GM12878 (cell line): Measurements from ENCODE around the gene INPP5D. TPM values are rescaled to one million over a fixed set of nuclear protein-coding genes. Genes with fewer than 3 reads are reported as not detected.

Experiments used
- ATAC-seq: fragments of 200-7000 bp; cut with Tn5 transposase; 3 replicates; pipeline ENCODE4 v1.9.1; 2020; ENCODE audit warnings: mild to moderate bottlenecking, moderate library complexity
- BruUV-seq: library from RNA; stranded (reverse); fragments of 400-500 nt; replicated peaks from 2 replicates; lab custom pipeline; 2021; lab: Mats Ljungman, UMichigan
- CTCF ChIA-PET: fragments of 300-600 bp; sonication (Branson Sonifier 250); formaldehyde crosslinking; extraction: SDS; loops from one replicate; lab custom pipeline; 2021; ENCODE audit warnings: inconsistent platforms; lab: Yijun Ruan, JAX
- POLR2A ChIA-PET: fragments of 350-600 bp; formaldehyde crosslinking; extraction: SDS; loops from one replicate; lab custom pipeline; 2021; ENCODE audit warnings: inconsistent platforms; lab: Charles Lee
- RAD21 ChIA-PET: fragments of 300-600 bp; sonication (Branson Sonifier 250); formaldehyde crosslinking; loops from one replicate; lab custom pipeline; 2023; ENCODE audit warnings: antibody characterized with exemption; ENCODE audit not compliant: unreplicated experiment; lab: Charles Lee
- SMC1A ChIA-PET: fragments of 300-600 bp; sonication (Branson Sonifier 250); formaldehyde crosslinking; loops from one replicate; lab custom pipeline; 2023; ENCODE audit not compliant: unreplicated experiment, uncharacterized antibody; lab: Charles Lee
- DNase-seq: peaks from one replicate; pipeline ENCODE4 v3.0.0-alpha.2; 2011; ENCODE audit warnings: low read depth, low spot score
- FAIRE-seq: peaks from 3 replicates; lab custom pipeline; 2011; peaks lifted over from hg19 to GRCh38; lab: Jason Lieb, UNC
- H2AFZ ChIP-seq: 2 replicates; pipeline ENCODE4 v1.6.0; 2011; ENCODE audit warnings: low read depth, low read length, control low read depth; ENCODE audit not compliant: control insufficient read depth
- H3K27ac ChIP-seq: 2 replicates; pipeline ENCODE4 v1.5.1; 2011; ENCODE audit warnings: control low read depth; ENCODE audit not compliant: control insufficient read depth, insufficient read depth
- H3K27me3 ChIP-seq, 2 experiments: replicated peaks in 1 of 2; 2 replicates each; pipeline versions ENCODE4 v1.6.0 to v1.6.1; 2011; ENCODE audit warnings: low read length in 1 of 2; ENCODE audit not compliant: control insufficient read depth in 2 of 2, insufficient read depth in 2 of 2
- H3K36me3 ChIP-seq, 2 experiments: 2 replicates each; pipeline ENCODE4 v1.5.1; 2011; ENCODE audit warnings: low read length in 1 of 2; ENCODE audit not compliant: control insufficient read depth in 2 of 2, insufficient read depth in 2 of 2
- H3K4me1 ChIP-seq: 2 replicates; pipeline ENCODE4 v1.6.1; 2011; ENCODE audit warnings: mild to moderate bottlenecking, low read length, moderate library complexity, mixed read lengths; ENCODE audit not compliant: control insufficient read depth, insufficient read depth
- H3K4me2 ChIP-seq: 2 replicates; pipeline ENCODE4 v1.6.0; 2011; ENCODE audit warnings: control low read depth; ENCODE audit not compliant: control insufficient read depth, insufficient read depth
- H3K4me3 ChIP-seq: fragments of 200-600 bp; sonication (generic); 2 replicates; pipeline ENCODE4 v1.5.1; 2016
- H3K79me2 ChIP-seq: 2 replicates; pipeline ENCODE4 v1.6.0; 2011; ENCODE audit warnings: low read length; ENCODE audit not compliant: control insufficient read depth, insufficient read depth
- H3K9ac ChIP-seq: 2 replicates; pipeline ENCODE4 v1.8.0; 2011; ENCODE audit warnings: low read length, control low read depth, mixed read lengths; ENCODE audit not compliant: control insufficient read depth, insufficient read depth
- H3K9me3 ChIP-seq: replicated peaks from 3 replicates; pipeline ENCODE4 v1.5.1; 2011; ENCODE audit warnings: mild to moderate bottlenecking, low read length; ENCODE audit not compliant: control insufficient read depth, insufficient read depth
- H4K20me1 ChIP-seq: 2 replicates; pipeline ENCODE4 v1.6.0; 2011; ENCODE audit not compliant: control insufficient read depth, insufficient read depth
- ATF3 ChIP-seq: IDR thresholded peaks from 2 replicates; pipeline ENCODE4 v1.6.1; 2011; ENCODE audit warnings: low read depth, mild to moderate bottlenecking, low read length, moderate library complexity, borderline replicate concordance; ENCODE audit errors: extremely low read depth
- FOXM1 ChIP-seq: IDR thresholded peaks from 2 replicates; pipeline ENCODE4 v1.6.1; 2012; ENCODE audit warnings: low read depth, mild to moderate bottlenecking, inconsistent platforms, low read length, moderate library complexity
- HDAC2 ChIP-seq: fragments of 200-600 bp; sonication (generic); IDR thresholded peaks from 2 replicates; pipeline ENCODE4 v1.6.1; 2017
- HDAC6 ChIP-seq: fragments of 200-600 bp; sonication (generic); IDR thresholded peaks from one replicate; pipeline ENCODE4 v1.8.0; 2017; ENCODE audit warnings: antibody characterized with exemption; ENCODE audit not compliant: unreplicated experiment
- IKZF1 ChIP-seq: fragments of 450-650 bp; conservative IDR thresholded peaks from 2 replicates; pipeline ENCODE4 v1.6.1; 2017; ENCODE audit warnings: antibody characterized with exemption, mild to moderate bottlenecking
- KLF5 ChIP-seq: fragments of 450-650 bp; IDR thresholded peaks from 2 replicates; pipeline ENCODE4 v1.6.1; 2014; ENCODE audit warnings: mild to moderate bottlenecking; ENCODE audit not compliant: partially characterized antibody
- MEF2A ChIP-seq: IDR thresholded peaks from 2 replicates; pipeline ENCODE4 v1.6.1; 2011; ENCODE audit warnings: low read depth, mild to moderate bottlenecking, low read length, moderate library complexity; ENCODE audit not compliant: insufficient read depth
- NFYA ChIP-seq: IDR thresholded peaks from 2 replicates; pipeline ENCODE4 v1.6.1; 2011; ENCODE audit warnings: low read depth, mild to moderate bottlenecking, low read length, improper control_type of control experiment, borderline replicate concordance
- POLR2A ChIP-seq: IDR thresholded peaks from 2 replicates; pipeline ENCODE4 v1.6.1; 2011; ENCODE audit warnings: low read depth, mild to moderate bottlenecking, low read length
- POLR2AphosphoS2 ChIP-seq: IDR thresholded peaks from 2 replicates; pipeline ENCODE4 v1.6.1; 2011; ENCODE audit warnings: low read depth, mild to moderate bottlenecking, low read length, improper control_type of control experiment, moderate library complexity
- RFX5 ChIP-seq: IDR thresholded peaks from 2 replicates; pipeline ENCODE4 v1.6.1; 2011; ENCODE audit warnings: low read depth, low read length, improper control_type of control experiment
- SMAD1 ChIP-seq: fragments of 450-650 bp; IDR thresholded peaks from 2 replicates; pipeline ENCODE4 v1.6.1; 2018; ENCODE audit warnings: mild to moderate bottlenecking, low read depth; ENCODE audit not compliant: partially characterized antibody
- SMARCA5 ChIP-seq: fragments of 450-650 bp; IDR thresholded peaks from 2 replicates; pipeline ENCODE4 v1.6.1; 2017; ENCODE audit warnings: mild to moderate bottlenecking
- SP1 ChIP-seq: IDR thresholded peaks from one replicate; pipeline ENCODE4 v1.6.1; 2011; ENCODE audit warnings: low read depth, low read length
- SRF ChIP-seq, 2 experiments: IDR thresholded peaks; 2 replicates each; pipeline ENCODE4 v1.6.1; 2011; ENCODE audit warnings: low read depth in 2 of 2, low read length in 2 of 2, mild to moderate bottlenecking in 1 of 2, moderate library complexity in 1 of 2
- STAT3 ChIP-seq: IDR thresholded peaks from 2 replicates; pipeline ENCODE4 v1.6.1; 2011; ENCODE audit warnings: low read depth, low read length, improper control_type of control experiment
- TARDBP ChIP-seq: IDR thresholded peaks from 2 replicates; pipeline ENCODE4 v1.6.1; 2016; ENCODE audit warnings: borderline replicate concordance
- WGBS: methylation state at CpG from one replicate; pipeline ENCODE4 v1.1.6; 2016; ENCODE audit warnings: low lambda C conversion rate; ENCODE audit not compliant: insufficient replicate concordance, insufficient coverage; ENCODE audit errors: missing lambda C conversion rate; 5-methylcytosine and 5-hydroxymethylcytosine counted together
- in situ Hi-C: fragments of 300-500 bp; cut with MboI; formaldehyde crosslinking; loops from 9 replicates; pipeline ENCODE4 v1.14.3; 2018; ENCODE audit warnings: mixed read lengths
- intact Hi-C: fragments of 100-400 bp; cut with micrococcal nuclease; formaldehyde crosslinking; loops from one replicate; pipeline ENCODE4 v1.14.2; 2022; ENCODE audit not compliant: unreplicated experiment
- polyA plus RNA-seq, 11 experiments: library from polyadenylated mRNA; depleted of rRNA in 4 of 11; unstranded in 6 of 11; stranded (reverse) in 5 of 11; fragments of >200 nt; fragmentation: Nextera tagmentation in 4 of 11; fragmentation: Illumina TruSeq in 1 of 11; extraction: Ambion mirVana in 4 of 11; extraction: Trizol in 1 of 11; gene quantifications; 1 replicate in 1 of 11; 2 replicates in 10 of 11; pipeline versions ENCODE4 v1.2.1 to v1.2.3, GENCODE V29; 2011 to 2016; ENCODE audit warnings: inconsistent platforms in 2 of 11, missing spikeins in 2 of 11, low read depth in 1 of 11
- total RNA-seq, 4 experiments: library from RNA; depleted of rRNA in 3 of 4; stranded (reverse); fragments of >200 nt in 3 of 4; fragmentation: Illumina TruSeq in 1 of 4; extraction: Trizol in 1 of 4; gene quantifications; 2 replicates each; pipeline versions ENCODE4 v1.2.1 to v1.2.3, GENCODE V29; 2013 to 2021

The INPP5D gene
- total and polyA plus RNA-seq, 10 of the 15 experiments (the other 5 are each of a cell fraction or from before 2014, with no cell fraction given): 11.8 to 139 (median 88.8) TPM

DNA sequence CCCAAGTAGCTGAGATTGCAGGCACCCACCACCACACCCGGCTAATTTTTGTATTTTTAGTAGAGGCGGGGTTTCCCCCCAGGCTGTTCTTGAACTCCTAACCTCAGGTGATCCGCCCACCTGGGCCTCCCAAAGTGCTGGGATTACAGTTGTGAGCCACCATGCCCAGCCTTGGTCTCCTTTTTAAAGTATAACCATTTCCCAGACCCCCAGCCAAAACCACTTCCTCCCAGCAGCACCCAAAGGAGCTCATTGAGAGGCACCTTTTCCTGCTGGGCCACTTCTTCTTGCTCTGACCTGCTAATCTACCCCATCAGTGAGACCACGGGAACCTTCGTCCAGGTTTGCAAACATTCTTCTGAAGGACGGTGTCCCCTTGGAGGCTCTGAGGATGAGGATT is 69.9 kb downstream of the INPP5D start:
- WGBS: 60% methylated on average over 6 of the region's 6 CpGs
- H3K36me3 ChIP-seq: peaks cover 49 to 65% of the 10 kb centered on the region in 2 experiments
- CTCF ChIA-PET: interaction anchor here (0.7 to 1.8 kb wide), 4 partner anchors 23 to 77 kb away, joined by 3 to 6 read pairs (median 3); partner anchors contain the start of gene INPP5D
- TF ChIP-seq SP1 (no peak), MEF2A (no peak), TARDBP (no peak), FOXM1 (no peak), NFYA (no peak), HDAC2 (no peak), HDAC6 (no peak), POLR2AphosphoS2 (no peak), SMAD1 (no peak), ATF3 (no peak), RFX5 (no peak), IKZF1 (no peak), SMARCA5 (no peak), POLR2A (no peak), STAT3 (no peak), KLF5 (no peak), SRF (IDR thresholded peaks at IDR 0.05; ENCODE audit: low read depth in 2 of 2, low read length in 2 of 2) (no peak)
- intact Hi-C loops: no loop called here
- POLR2A ChIA-PET: interaction anchor here (1.3 kb wide), 1 partner anchor 60 kb away, joined by 3 read pairs; no protein-coding TSS in a partner anchor
- H3K9ac ChIP-seq: no peak overlapping the region
- H3K4me3 ChIP-seq: no peak overlapping the region
- ATAC-seq (no peak), FAIRE-seq (no peak), DNase-seq (no peak)
- H2AFZ ChIP-seq: no peak overlapping the region
- SMC1A ChIA-PET: interaction anchor here (1.0 to 3.4 kb wide), 4 partner anchors 13 to 76 kb away, joined by 4 to 9 read pairs (median 6); no protein-coding TSS in a partner anchor
- BruUV-seq: no TSS peak
- H3K27ac ChIP-seq: no peak overlapping the region
- no peaks in the 10 kb centered on the region for H4K20me1 ChIP-seq
- H3K27me3 ChIP-seq: no peaks in the 10 kb centered on the region
- RAD21 ChIA-PET: interaction anchor here (1.1 kb wide), 1 partner anchor 66 kb away, joined by 4 read pairs; no protein-coding TSS in a partner anchor
- no peak overlapping the region for H3K4me2 ChIP-seq
- H3K79me2 ChIP-seq: peaks cover 8% of the 10 kb centered on the region
- no peaks in the 10 kb centered on the region; the same call in 1 of the 3 replicates for H3K9me3 ChIP-seq
- in situ Hi-C loops: no loop called here
- H3K4me1 ChIP-seq: peaks cover 10% of the 10 kb centered on the region
